Keratinocyte (primary cell): Measurements from ENCODE around the gene NANOS3. TPM values are rescaled to one million over a fixed set of nuclear protein-coding genes. Genes with fewer than 3 reads are reported as not detected.
A peak's percentile ranks its signal among the peaks of the same experiment; 100 is the strongest.
"Not testable (repeated sequence)": the region's sequence is repeated elsewhere in the genome, so short reads cannot be mapped to it uniquely, and the experiment has no call there.

Experiments used
- DNase-seq: peaks from one replicate; pipeline ENCODE4 v3.0.0-alpha.2; 2011; ENCODE audit warnings: low read depth, missing footprints, low spot score
- FAIRE-seq: peaks from 2 replicates; lab custom pipeline; 2011; peaks lifted over from hg19 to GRCh38; lab: Jason Lieb, UNC
- H2AFZ ChIP-seq: 2 replicates; pipeline ENCODE4 v1.6.0; 2012; ENCODE audit warnings: low read length, control low read depth, inconsistent platforms; ENCODE audit not compliant: control insufficient read depth
- H3K27ac ChIP-seq: 2 replicates; pipeline ENCODE4 v1.5.1; 2011; ENCODE audit warnings: low read length; ENCODE audit not compliant: control insufficient read depth, insufficient read depth
- H3K27me3 ChIP-seq: 3 replicates; pipeline ENCODE4 v1.6.0; 2011; ENCODE audit warnings: low read length; ENCODE audit not compliant: control insufficient read depth, insufficient read depth; ENCODE audit errors: extremely low read depth
- H3K36me3 ChIP-seq, 2 experiments: 2 replicates in 1 of 2; 3 replicates in 1 of 2; pipeline ENCODE4 v1.5.1; 2011; ENCODE audit warnings: low read length in 2 of 2, mild to moderate bottlenecking in 1 of 2; ENCODE audit not compliant: control insufficient read depth in 2 of 2, insufficient read depth in 2 of 2; ENCODE audit errors: extremely low read depth in 1 of 2
- H3K4me1 ChIP-seq: 3 replicates; pipeline ENCODE4 v1.5.1; 2011; ENCODE audit warnings: low read length; ENCODE audit not compliant: control insufficient read depth, insufficient read depth; ENCODE audit errors: extremely low read depth
- H3K4me2 ChIP-seq: 3 replicates; pipeline ENCODE4 v1.6.0; 2011; ENCODE audit warnings: low read depth, low read length; ENCODE audit not compliant: control insufficient read depth, insufficient read depth; ENCODE audit errors: extremely low read depth
- H3K4me3 ChIP-seq, 3 experiments: fragments of 200-600 bp in 1 of 3; sonication (generic) in 1 of 3; 2 replicates in 2 of 3; 3 replicates in 1 of 3; pipeline ENCODE4 v1.5.1; 2011 to 2016; ENCODE audit warnings: low read length in 3 of 3, mild to moderate bottlenecking in 3 of 3, control low read depth in 2 of 3, inconsistent platforms in 1 of 3, low read depth in 1 of 3, mixed read lengths in 1 of 3, mixed run types in 1 of 3, moderate library complexity in 1 of 3; ENCODE audit not compliant: control insufficient read depth in 2 of 3, insufficient read depth in 2 of 3; ENCODE audit errors: extremely low read depth in 1 of 3
- H3K79me2 ChIP-seq: 2 replicates; pipeline ENCODE4 v1.6.0; 2012; ENCODE audit warnings: low read length; ENCODE audit not compliant: control insufficient read depth, insufficient read depth
- H3K9ac ChIP-seq: 3 replicates; pipeline ENCODE4 v1.6.0; 2011; ENCODE audit warnings: low read length; ENCODE audit not compliant: control insufficient read depth, insufficient read depth; ENCODE audit errors: extremely low read depth
- H3K9me1 ChIP-seq: 3 replicates; pipeline ENCODE4 v1.6.0; 2011; ENCODE audit warnings: low read length; ENCODE audit not compliant: control insufficient read depth, insufficient read depth; ENCODE audit errors: extremely low read depth
- H3K9me3 ChIP-seq: 2 replicates; pipeline ENCODE4 v1.5.1; 2012; ENCODE audit warnings: low read depth, low read length; ENCODE audit not compliant: control insufficient read depth
- H4K20me1 ChIP-seq: 3 replicates; pipeline ENCODE4 v1.6.0; 2011; ENCODE audit warnings: low read length; ENCODE audit not compliant: control insufficient read depth, insufficient read depth; ENCODE audit errors: extremely low read depth
- EZH2 ChIP-seq: IDR thresholded peaks from one replicate; pipeline ENCODE4 v1.6.1; 2012; ENCODE audit warnings: inconsistent platforms, mild to moderate bottlenecking, low read length, moderate library complexity
- dilution Hi-C: fragments of 300-500 bp; cut with MboI; formaldehyde crosslinking; loops from one replicate; pipeline ENCODE4 v1.7.0; 2020; ENCODE audit warnings: low sequenced_read_pairs; ENCODE audit not compliant: extremely low pct_ligation_motif_present
- polyA plus RNA-seq, 5 experiments: library from polyadenylated mRNA; depleted of rRNA in 3 of 5; stranded (reverse) in 3 of 5; stranded (forward) in 1 of 5; unstranded in 1 of 5; fragments of >200 nt; gene quantifications; 1 replicate in 1 of 5; 2 replicates in 3 of 5; 3 replicates in 1 of 5; pipeline versions ENCODE4 v1.2.1 to v1.2.3, GENCODE V29; 2011 to 2012; ENCODE audit warnings: missing spikeins in 2 of 5, low read depth in 1 of 5, low replicate concordance in 1 of 5
- TF ChIP-seq, protein P1 (sequence below), 3 experiments: IDR thresholded peaks in 1 of 3; conservative IDR thresholded peaks in 1 of 3; optimal IDR thresholded peaks in 1 of 3; 2 replicates in 2 of 3; 3 replicates in 1 of 3; pipeline versions ENCODE3 to v1.5.1; 2011; ENCODE audit warnings: low read length in 3 of 3, mild to moderate bottlenecking in 3 of 3, moderate library complexity in 2 of 3, control low read depth in 1 of 3, inconsistent platforms in 1 of 3; ENCODE audit not compliant: insufficient read depth in 2 of 3; ENCODE audit errors: extremely low read depth in 1 of 3

NANOS3 gene
- polyA plus RNA-seq, 1 donor (not counting 4 experiments of a cell fraction or from before 2014, with no cell fraction given), result 0.18 TPM

DNA sequence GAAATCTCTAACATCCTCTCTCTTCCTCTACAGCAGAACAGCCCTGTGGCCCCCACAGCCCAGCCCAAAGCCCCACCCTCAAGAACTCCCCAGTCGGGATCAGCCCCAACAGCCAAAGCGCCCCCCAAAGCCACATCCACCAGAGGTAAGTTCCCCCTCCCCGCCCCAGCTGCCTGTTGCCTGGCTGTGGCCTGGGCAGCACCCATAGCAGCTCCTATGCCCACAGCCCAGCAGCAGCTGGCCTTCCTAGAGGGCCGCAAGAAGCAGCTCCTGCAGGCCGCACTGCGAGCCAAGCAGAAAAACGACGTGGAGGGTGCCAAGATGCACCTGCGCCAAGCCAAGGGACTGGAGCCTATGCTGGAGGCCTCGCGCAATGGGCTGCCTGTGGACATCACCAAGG lies 43.6 kb downstream of the NANOS3 start:
- Histone ChIP-seq H3K9me1 (no peaks in the 10 kb centered on the region), H3K36me3 (peaks cover 22 to 24% of the 10 kb centered on the region in 2 experiments), H3K79me2 (no peaks in the 10 kb centered on the region), H4K20me1 (no peaks in the 10 kb centered on the region), H3K27ac (no peak overlapping the region), H3K9me3 (no peaks in the 10 kb centered on the region), H3K4me1 (no peaks in the 10 kb centered on the region), H3K4me3 (no peak overlapping the region), H3K27me3 (no peaks in the 10 kb centered on the region), H2AFZ (no peak overlapping the region), H3K4me2 (no peak overlapping the region), H3K9ac (no peak overlapping the region)
- FAIRE-seq (no peak), DNase-seq (no peak)
- TF ChIP-seq EZH2, result no peak
- TF ChIP-seq, protein P1, sequence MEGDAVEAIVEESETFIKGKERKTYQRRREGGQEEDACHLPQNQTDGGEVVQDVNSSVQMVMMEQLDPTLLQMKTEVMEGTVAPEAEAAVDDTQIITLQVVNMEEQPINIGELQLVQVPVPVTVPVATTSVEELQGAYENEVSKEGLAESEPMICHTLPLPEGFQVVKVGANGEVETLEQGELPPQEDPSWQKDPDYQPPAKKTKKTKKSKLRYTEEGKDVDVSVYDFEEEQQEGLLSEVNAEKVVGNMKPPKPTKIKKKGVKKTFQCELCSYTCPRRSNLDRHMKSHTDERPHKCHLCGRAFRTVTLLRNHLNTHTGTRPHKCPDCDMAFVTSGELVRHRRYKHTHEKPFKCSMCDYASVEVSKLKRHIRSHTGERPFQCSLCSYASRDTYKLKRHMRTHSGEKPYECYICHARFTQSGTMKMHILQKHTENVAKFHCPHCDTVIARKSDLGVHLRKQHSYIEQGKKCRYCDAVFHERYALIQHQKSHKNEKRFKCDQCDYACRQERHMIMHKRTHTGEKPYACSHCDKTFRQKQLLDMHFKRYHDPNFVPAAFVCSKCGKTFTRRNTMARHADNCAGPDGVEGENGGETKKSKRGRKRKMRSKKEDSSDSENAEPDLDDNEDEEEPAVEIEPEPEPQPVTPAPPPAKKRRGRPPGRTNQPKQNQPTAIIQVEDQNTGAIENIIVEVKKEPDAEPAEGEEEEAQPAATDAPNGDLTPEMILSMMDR (optimal IDR thresholded peaks at IDR 0.05 in 1 of 3, IDR thresholded peaks at IDR 0.05 in 1 of 3, conservative IDR thresholded peaks at IDR 0.05 in 1 of 3; ENCODE audit: extremely low read depth in 1 of 3, insufficient read depth in 2 of 3, low read length in 3 of 3), result no peak
- dilution Hi-C loops, result no loop called here

DNA sequence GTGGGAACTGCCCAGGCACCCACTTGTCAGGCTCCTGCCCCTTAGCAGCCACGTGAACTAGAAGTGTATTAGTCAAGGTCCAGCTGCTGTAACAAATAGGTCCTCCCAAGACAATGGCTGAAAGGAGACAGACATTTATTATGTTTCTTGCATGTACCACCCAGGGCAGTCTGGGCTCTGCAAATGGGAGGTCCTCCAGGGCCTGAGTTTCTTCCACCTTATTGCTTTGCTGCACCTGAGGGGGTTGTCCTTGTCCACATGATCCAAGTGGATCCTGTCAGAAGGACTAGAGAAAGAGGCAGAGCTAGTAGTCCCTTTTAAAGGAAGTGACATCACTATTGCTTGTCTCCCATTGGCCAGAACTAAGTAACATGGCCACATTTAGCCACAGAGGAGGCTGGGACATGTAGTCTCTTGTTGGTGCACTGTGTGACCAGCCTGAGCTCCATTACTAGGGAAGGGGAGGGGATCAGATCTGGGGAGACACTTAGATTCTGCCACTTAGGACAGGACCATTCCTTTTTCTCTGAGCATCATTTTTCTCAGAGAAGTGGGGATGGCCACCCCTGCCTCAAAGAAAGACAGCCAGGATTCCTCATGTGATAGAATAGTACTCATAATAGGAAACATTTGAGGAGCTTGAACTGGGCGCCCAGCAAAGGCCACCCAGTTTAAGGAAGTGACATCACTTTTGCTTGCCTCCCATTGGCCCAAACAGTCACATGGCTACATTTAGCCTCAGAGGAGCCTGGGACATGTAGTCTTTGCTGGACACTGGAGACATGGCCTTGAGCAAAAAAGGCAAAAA lies 44.2 kb downstream of the NANOS3 start:
- Histone ChIP-seq H3K27ac (no peak overlapping the region), H3K9me3 (no peaks in the 10 kb centered on the region), H3K4me1 (no peaks in the 10 kb centered on the region), H3K79me2 (no peaks in the 10 kb centered on the region), H3K27me3 (no peaks in the 10 kb centered on the region), H3K4me3 (no peak overlapping the region), H3K4me2 (no peak overlapping the region), H3K36me3 (peaks cover 22 to 26% of the 10 kb centered on the region in 2 experiments), H4K20me1 (no peaks in the 10 kb centered on the region), H3K9me1 (no peaks in the 10 kb centered on the region), H3K9ac (no peak overlapping the region), H2AFZ (no peak overlapping the region)
- no peak for DNase-seq
- dilution Hi-C loops, result no loop called here
- FAIRE-seq, result peak; percentile 79
- TF ChIP-seq, protein P1 (optimal IDR thresholded peaks at IDR 0.05 in 1 of 3, IDR thresholded peaks at IDR 0.05 in 1 of 3, conservative IDR thresholded peaks at IDR 0.05 in 1 of 3; ENCODE audit: extremely low read depth in 1 of 3, insufficient read depth in 2 of 3, low read length in 3 of 3), result no peak
- TF ChIP-seq EZH2, result no peak

DNA sequence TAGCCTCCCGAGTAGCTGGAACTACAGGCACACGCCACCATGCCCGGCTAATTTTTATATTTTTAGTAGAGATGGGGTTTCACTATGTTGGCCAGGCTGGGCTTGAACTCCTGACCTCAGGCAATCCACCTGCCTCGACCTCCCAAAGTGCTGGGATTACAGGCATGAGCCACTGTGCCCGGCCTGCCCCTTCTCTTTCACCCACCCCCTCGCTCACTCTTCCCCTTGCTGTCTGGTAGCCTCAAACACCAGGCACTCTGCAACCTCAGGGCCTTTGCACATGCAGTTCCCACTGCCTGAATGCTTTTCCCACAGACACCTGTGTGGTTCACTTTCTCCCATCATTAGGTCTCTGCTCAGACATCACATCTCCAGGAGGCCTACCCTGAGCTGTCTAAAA lies 45.2 kb downstream of the NANOS3 start:
- H3K9me3 ChIP-seq, H2AFZ ChIP-seq, H3K4me3 ChIP-seq, DNase-seq, H3K9me1 ChIP-seq, H4K20me1 ChIP-seq, H3K9ac ChIP-seq, H3K4me1 ChIP-seq, dilution Hi-C loops, H3K4me2 ChIP-seq, H3K79me2 ChIP-seq, H3K27ac ChIP-seq, H3K27me3 ChIP-seq, FAIRE-seq: not testable (repeated sequence)
- H3K36me3 ChIP-seq, result peaks cover 28 to 29% of the 10 kb centered on the region in 2 experiments
